ENCODE results near the gene ZSWIM6. TPM values are rescaled to one million over a fixed set of nuclear protein-coding genes. Genes with fewer than 3 reads are reported as not detected.

ZSWIM6 gene
- total RNA-seq, 1 donor from 2014 or later: 6.6 TPM

GRCh38 chr5:61349935-61350334, 17.9 kb downstream of the ZSWIM6 start:
- intact Hi-C loops (cut with DNase I): no loop called here
- ATAC-seq (ENCODE audit: poor library complexity) (no peak), DNase-seq (no peak)

DNA sequence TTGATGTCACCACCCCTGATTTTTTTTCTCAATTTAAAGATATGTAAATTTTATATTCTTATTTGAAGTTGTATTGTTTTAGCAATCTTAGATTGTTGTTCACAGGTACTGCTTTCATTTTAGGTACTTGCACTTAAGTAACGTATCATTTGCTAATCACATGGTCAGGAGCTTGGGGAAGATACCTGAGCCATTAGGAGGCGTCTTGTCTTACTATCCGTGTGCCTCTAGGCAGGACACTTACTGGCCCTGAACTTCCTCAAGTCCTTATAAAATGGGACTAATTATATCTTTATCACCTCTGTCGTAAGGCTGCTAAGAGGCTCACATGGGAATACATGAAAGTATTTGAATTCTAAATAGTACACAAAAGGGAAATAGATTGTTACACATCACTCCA, 18.5 kb downstream of the ZSWIM6 start:
- ATAC-seq (ENCODE audit: poor library complexity) (no peak), DNase-seq (no peak)
- intact Hi-C loops (cut with DNase I): no loop called here

DNA sequence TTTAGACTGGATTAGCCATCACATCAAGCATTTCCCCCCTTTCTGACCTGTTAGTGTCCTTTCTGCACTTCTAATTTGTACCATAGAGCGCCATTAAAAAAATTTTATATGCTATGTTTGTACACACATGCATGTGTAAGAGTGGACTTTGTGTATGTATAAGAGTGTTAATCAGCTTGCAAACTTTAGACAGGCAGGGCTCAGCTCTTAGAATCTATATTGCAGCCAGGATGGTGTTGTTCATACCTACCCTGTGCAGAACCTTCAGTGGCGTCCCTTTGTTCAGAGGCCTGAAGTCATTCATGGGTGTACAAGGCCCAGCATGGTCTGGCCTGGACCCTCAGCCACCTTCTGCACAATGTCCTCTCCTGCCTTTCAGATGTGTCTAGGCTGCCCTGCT, 19.7 kb downstream of the ZSWIM6 start:
- DNase-seq: no peak
- no peak for ATAC-seq (ENCODE audit: poor library complexity)
- intact Hi-C loops (cut with DNase I): no loop called here

DNA sequence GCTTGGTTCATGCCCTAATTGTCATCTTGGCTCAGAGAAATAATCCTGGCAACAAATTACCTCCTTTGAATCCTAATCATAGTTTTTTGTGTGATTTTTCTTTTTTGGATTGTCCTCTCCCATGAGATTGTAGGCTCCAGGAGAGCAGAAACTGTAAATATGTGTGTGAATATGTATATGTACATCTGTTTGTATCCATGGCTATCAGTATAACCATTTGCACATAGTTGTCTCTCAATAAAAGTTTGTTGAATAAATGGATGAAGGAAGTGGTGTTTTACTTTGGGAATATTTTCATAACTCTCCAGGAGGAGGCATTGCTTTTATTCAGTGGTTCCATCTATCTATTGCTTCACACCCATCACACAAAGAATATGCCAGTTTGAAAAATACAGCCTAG, 20.1 kb downstream of the ZSWIM6 start:
- no peak for DNase-seq
- no peak for ATAC-seq (ENCODE audit: poor library complexity)
- intact Hi-C loops (cut with DNase I): no loop called here

- intact Hi-C loops (cut with DNase I): no loop called here
- no peak for DNase-seq
- ATAC-seq (ENCODE audit: poor library complexity): peak; percentile 24
These were observed 20.6 kb downstream of the ZSWIM6 start for GRCh38 chr5:61352612-61353156.

GRCh38 chr5:61353293-61353692, 21.2 kb downstream of the ZSWIM6 start:
- intact Hi-C loops (cut with DNase I): no loop called here
- DNase-seq (no peak), ATAC-seq (ENCODE audit: poor library complexity) (peak; percentile 71)

- ATAC-seq (ENCODE audit: poor library complexity): no peak
- DNase-seq: no peak
- intact Hi-C loops (cut with DNase I): no loop called here
These were observed 22.1 kb downstream of the ZSWIM6 start for GRCh38 chr5:61354199-61354598.

DNA sequence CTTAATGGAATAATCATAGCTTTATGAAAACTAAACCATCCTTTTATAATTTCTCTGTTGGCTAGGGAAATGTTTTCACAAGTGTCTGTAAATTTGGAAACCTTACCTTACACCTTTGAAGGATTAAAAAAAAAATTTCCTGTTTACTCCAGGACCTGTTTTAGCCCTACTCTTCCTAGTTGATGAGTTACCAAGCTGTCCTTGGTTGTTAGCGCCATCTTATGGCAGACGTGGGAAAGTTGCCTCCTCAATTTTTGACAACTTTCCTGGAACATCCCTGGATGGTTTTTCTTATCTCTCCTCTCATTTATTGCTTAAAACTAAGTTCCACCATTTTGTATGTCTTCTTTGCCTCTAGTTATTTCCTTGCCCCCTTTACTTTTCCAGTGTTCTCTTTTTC, 25.7 kb downstream of the ZSWIM6 start:
- DNase-seq (no peak), ATAC-seq (ENCODE audit: poor library complexity) (no peak)
- intact Hi-C loops (cut with DNase I): no loop called here

- DNase-seq: no peak
- intact Hi-C loops (cut with DNase I): no loop called here
- no peak for ATAC-seq (ENCODE audit: poor library complexity)
These were observed 30.8 kb downstream of the ZSWIM6 start for GRCh38 chr5:61362796-61363368.

- no peak for DNase-seq
- ATAC-seq (ENCODE audit: poor library complexity): no peak
- intact Hi-C loops (cut with DNase I): no loop called here
These were observed 31.5 kb downstream of the ZSWIM6 start for GRCh38 chr5:61363401-61364114.

DNA sequence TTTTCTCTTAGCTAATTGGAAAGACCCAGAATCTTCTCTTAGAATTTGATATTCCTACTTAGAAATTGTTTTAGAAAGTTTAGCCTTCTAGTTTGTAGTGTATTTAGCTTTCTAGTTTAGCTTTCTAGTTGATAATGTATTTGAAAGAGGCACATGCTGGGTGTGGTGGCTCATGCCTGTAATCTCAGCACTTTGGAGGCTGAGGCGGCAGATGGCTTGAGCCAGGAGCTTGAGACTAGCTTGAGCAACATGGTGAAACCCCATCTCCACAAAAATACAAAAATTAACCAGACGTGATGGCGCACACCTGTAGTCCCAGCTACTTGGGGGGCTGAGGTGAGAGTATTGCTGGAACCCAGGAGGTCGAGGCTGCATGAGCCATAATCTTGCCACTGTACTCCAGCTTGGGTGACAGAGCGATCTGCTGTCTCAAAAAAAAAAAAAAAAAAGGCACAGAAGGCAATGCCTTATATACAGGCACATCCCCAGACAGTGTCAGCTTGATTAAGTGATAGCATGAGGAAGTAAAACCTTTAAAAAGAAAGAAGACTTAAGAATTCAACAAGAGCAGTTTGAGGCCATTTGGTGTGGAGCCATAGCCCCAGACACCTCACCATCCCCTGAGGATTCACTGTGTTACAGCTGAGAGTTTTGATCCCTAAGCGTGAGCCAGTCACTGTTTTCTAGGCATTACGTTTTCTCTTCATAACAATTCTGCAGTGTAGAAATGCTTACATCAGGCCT, 34.6 kb downstream of the ZSWIM6 start:
- ATAC-seq (ENCODE audit: poor library complexity): no peak
- intact Hi-C loops (cut with DNase I): no loop called here
- DNase-seq: no peak

- no peak for DNase-seq
- no peak for ATAC-seq (ENCODE audit: poor library complexity)
These were observed 38.4 kb downstream of the ZSWIM6 start for GRCh38 chr5:61370506-61370905.

DNA sequence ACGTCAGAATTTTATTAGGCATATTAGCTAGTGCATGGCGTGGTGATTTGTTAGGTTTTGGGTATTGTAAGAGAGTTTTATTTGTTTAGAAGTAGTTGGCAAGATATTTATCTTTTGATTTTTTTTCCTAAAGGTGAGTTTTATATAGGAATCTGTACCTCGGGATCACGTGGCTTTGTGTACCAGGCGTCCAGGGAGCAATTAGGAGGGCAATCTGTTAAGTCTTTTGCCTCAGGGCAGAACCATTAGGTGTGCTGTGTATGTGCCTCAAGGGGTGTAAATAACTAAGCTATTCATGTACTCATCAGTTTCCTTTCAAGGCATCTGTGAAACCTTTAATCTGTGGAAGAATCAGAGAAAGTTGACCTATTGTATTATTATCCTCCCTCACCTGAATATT, 39.4 kb downstream of the ZSWIM6 start:
- ATAC-seq (ENCODE audit: poor library complexity) (no peak), DNase-seq (no peak)
- intact Hi-C loops (cut with DNase I): no loop called here

More at GRCh38 chr5:61370506-61370905, 38.4 kb downstream of the ZSWIM6 start:
- intact Hi-C loops (cut with DNase I): no loop called here

- intact Hi-C loops (cut with DNase I): no loop called here
- no peak for DNase-seq
- no peak for ATAC-seq (ENCODE audit: poor library complexity)
These were observed 47.6 kb downstream of the ZSWIM6 start for GRCh38 chr5:61379677-61380076.

- no peak for DNase-seq
- intact Hi-C loops (cut with DNase I): no loop called here
- no peak for ATAC-seq (ENCODE audit: poor library complexity)
These were observed 49.9 kb downstream of the ZSWIM6 start for GRCh38 chr5:61381968-61382367.

DNA sequence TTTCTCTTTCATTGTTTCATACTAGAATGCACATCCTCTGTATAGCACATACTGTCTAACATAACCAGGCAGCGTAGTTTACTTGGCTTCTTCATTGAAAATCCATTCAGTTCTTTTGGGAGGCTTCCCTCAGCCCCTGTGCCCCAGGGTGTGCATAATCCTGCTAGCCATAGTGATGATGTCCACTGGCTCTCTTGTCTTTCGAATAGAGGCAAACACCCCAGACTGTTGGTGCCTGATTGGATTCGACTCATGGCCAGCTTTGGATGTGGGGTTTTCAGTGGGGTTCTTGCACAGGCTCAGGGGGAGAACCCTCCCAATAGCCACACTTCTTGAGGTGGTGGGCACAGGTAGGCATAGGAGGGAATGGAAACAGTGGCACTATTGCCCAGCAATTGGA, 53.6 kb downstream of the ZSWIM6 start:
- DNase-seq: no peak
- no peak for ATAC-seq (ENCODE audit: poor library complexity)
- intact Hi-C loops (cut with DNase I): no loop called here

- DNase-seq (no peak), ATAC-seq (ENCODE audit: poor library complexity) (no peak)
- intact Hi-C loops (cut with DNase I): no loop called here
These were observed 54.2 kb downstream of the ZSWIM6 start for GRCh38 chr5:61386045-61386800.

- intact Hi-C loops (cut with DNase I): no loop called here
- ATAC-seq (ENCODE audit: poor library complexity): no peak
- DNase-seq: no peak
These were observed 57.6 kb downstream of the ZSWIM6 start for GRCh38 chr5:61389609-61390008.

DNA sequence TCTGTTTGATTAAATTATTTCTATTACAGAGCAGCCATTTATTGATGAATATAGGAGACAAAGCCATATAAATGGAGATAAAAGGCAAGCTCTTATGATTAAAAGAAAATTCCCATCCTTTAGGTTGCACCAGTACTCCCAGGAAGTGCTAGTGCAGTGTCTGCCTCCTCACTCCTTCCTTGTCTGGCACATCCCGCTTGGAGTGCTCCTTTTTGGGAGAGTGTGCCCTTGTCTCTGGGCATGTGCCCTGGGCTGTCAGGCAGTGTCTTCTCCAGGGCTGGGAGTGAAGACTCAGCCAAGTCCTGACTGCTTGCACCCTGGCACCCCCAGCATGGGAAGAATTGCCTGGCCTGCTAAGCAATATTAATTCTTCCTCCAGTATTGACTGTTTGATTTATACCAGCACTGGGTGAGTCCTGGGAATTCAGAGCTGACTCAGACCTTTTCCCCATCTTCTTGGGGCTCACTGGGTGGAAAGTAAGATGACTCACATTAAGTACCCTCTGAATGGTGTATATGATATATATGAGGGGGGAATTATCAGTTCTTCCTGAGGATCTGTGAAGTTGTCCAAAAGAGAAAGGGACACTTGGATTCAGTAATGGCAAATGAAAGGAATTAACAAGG, 62.1 kb downstream of the ZSWIM6 start:
- DNase-seq (no peak), ATAC-seq (ENCODE audit: poor library complexity) (peak; percentile 39)
- intact Hi-C loops (cut with DNase I): no loop called here
